Endometrial microvascular endothelial cells (primary cell): Measurements from ENCODE around the gene SAMHD1. TPM values are rescaled to one million over a fixed set of nuclear protein-coding genes. Genes with fewer than 3 reads are reported as not detected.
"Not testable (repeated sequence)": the region's sequence is repeated elsewhere in the genome, so short reads cannot be mapped to it uniquely, and the experiment has no call there.

Experiments used
- in situ Hi-C: cut with HindIII; loops from 2 replicates; pipeline ENCODE4 v1.10.0; 2017; ENCODE audit warnings: low sequenced_read_pairs, low pct_unique_long_range_greater_than_20kb; ENCODE audit errors: inconsistent ontology term
- total RNA-seq: library from RNA; depleted of rRNA; stranded (reverse); fragments of >200 nt; gene quantifications from one replicate; pipeline ENCODE4 v1.2.3, GENCODE V29; 2015; ENCODE audit errors: inconsistent ontology term

Gene SAMHD1
- total RNA-seq, 1 donor from 2014 or later: 101 TPM

DNA sequence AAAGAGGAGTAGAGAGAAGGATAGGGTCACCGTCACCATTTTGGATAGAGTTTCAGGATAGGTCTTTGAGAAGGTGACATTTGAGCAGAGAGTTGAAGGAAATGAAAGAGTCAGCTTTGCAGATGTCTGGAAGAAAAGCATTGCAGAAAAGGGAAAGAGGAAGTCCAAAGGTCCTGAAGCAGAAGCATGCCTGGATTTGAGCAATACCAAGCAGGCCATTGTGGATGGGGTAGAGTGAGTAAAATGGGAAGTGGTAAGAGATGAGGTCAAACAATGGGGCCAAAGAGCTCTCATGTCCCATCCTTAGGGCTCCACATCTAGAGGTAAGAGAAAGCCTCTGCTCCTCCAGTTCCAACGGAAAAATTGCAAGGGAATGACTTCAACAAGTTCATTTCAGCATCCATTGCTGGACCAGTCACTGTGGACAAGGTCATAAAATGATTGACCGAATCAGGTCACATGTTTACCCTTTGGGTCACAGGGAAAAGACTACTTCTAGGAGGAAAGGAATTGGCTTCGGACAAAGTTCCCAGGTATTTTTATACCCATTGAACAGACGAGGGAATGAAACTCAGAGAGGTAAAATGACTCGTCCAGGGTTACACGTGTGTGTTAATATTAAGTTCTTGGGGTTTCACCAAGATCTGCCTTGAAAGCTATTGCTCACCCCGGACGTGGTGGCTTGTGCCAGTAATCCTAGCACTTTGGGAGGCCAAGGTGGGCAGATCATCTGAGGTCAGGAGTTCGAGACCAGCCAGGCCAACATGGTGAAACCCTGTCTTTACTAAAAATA, 6.6 kb upstream of the SAMHD1 start:
- in situ Hi-C loops: no loop called here

DNA sequence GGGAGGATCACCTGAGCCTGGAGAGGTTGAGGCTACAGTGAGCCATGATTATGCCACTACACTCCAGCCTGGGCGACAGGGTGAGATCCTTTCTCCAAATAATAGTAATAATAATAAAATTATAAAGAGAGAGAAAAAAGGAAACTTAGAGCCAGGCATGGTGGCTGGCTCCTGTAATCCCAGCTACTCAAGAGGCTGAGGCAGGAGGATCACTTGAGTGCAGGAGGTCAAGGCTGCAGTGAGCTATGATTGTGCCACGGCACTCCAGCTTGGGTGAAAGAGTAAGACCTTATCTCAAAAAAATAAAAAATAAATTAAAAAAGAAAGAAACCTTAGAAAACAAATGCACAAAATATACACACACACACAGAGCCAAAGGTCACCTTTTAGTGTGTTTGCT, 5.2 kb upstream of the SAMHD1 start:
- in situ Hi-C loops: no loop called here

DNA sequence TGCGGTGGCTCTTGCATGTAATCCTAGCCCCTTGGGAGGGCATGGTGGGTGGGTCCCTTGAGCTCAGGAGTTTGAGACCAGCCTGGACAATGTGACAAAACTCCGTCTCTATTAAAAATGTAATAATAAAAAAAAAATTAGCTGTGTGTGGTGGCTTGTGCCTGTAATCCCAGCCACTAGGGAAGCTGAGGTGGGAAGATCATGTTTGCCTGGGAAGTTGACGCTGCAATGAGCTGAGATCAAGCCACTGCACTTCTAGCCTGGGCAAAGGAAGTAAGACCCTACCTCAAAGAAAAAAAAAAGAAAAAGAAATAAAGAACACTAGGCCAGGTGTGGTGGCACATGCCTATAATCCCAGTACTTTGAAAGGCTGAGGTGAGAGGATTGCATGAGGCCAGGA, 4.5 kb upstream of the SAMHD1 start:
- in situ Hi-C loops: no loop called here

DNA sequence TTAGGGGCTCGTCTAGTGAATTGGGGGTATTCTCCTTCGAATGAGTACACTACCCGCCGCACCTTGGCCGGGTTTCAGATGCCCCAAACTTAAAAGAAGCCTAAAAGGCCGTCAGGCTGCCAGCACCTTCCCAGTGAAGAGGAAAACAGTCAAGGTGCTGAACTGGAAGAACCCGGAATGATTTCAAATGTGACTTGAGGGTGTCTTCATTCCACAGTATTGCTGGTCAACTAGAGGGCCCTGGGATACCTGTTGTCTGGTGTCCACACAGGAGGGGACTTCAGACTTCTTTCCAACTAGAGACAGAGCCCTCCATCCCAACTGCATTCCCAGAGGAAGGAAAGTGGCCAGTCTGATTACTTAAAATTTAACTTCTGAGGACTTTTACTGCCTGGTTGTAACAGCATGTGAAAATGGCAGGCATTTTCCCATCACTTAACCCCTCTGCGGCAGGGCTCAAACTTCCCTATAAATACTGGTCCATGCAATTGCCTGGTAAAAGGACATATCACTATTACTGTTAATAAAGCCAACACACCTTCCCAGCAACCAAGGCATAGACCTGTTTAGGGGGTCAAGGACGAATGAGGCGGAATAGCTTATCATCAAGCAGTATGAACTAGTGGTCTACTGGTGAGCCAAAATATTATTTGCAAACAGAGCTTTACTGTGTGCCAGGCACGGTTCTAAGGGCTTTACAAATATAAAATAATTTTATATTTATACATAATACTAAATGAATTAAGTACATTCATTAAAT, 651 bp upstream of the SAMHD1 start:
- in situ Hi-C loops: no loop called here

DNA sequence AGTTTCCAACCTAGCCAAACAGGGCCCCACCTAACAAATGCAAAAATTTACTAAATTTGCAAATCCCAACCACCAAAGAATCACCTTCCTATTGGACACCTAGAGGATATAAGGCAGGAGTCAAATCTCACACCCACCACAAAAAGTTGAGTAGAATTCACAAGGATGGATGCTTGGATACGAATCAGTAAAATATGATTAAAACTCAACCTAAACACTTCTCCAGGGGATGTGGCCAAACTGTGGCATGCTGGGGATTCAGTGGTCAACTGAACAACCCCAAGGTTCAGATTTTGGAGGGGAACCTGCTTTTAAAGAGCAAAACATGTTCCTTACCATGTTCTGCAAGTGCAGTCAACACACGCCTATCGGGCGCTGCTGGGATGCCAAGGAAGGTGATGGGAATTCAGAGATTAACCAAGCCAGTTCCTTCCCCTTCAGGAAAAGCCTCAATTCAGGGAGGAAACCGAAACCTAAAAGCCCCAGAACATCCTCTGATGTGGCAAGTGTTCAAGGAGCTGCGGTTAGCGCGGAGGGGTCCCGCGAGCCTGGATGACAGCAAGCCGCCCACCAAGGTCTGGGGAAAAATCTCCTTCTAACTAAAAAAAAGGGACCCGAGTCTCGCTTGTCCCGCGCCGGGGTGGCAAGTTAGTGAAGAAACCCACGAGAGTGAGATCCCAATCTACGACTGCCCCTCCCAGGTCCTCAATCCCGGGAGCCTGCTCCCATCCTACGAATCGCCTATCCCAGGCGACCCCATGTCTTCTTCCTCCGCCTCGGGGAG, 902 bp downstream of the SAMHD1 start:
- in situ Hi-C loops: no loop called here

DNA sequence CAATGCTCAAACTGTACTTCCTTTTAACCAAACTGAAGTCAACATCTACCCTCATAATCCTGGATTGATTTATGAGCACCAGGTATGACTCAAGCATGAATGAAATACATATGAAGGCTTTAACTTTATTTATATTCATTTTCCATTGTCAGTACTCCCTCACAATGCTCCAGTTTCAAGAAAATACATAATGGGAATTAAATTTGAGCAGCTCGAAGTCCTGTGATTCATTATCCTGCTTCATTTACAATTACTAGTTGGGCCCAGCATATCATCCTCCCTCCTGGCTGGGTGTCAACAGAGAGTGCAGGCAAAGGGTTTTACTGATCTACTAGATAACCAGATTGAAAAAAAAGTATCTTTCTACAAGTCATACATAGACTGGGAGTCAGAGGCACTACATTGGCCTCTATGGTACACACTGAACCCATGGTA, 10.1 kb downstream of the SAMHD1 start:
- in situ Hi-C loops: no loop called here

DNA sequence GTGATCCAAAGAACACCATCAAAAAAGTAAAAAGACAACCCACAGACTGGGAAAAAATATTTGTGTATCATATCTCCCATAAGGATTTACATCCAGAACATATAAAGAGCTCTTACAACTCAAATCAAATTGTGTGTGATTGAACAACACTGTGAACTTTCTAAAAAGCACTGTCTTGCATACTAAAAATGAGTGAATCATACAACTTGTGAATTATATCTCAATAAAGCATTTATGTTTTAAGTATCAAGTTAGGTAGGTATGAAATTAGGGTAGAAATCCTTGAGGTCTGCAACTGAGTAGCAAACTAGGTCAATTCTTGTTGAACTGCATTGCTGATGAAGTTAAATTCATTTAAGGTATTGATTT, 14.1 kb downstream of the SAMHD1 start:
- in situ Hi-C loops: no loop called here

DNA sequence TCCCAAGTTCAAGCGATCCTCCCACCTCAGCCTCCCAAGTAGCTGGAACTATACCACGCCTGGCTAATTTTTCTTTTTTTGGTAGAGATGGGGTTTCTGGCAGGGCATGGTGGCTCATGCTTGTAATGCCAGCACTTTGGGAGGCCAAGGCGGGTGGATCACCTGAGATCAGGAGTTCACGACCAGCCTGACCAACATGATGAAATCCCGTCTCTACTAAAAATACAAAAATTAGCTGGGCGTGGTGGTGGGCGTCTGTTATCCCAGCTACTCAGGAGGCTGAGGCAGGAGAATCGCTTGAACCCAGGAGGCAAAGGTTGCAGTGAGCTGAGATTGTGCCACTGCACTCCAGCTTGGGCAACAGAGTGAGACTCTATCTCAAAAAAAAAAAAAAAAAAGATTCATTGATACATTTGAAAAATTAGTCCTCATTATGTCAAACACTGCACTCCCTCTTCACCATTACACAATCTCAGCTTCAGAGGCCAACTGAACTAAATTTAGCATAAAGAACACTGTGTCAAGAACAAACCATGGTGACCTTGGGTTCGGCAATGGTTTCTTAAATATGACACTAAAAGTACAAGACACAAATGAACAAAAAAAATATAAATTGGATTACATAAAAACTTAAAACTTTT, 14.6 kb downstream of the SAMHD1 start:
- in situ Hi-C loops: not testable (repeated sequence)

DNA sequence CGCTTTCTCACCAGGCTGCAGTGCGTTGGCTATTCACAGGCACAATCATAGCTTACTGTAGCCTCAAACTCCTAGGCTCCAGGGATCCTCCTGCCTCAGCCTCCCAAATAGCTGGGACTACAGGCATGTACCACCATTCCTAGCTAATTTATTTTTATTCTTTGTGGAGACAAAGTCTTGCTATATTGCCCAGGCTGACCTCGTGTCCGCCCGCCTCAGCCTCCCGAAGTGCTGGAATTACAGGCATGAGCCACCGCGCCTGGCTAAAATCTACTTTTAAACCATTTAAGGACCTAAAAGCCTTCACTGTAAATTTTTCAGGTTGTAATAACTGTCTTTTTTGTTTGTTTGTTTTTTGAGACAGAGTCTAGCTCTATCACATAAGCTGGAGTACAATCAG, 15.2 kb downstream of the SAMHD1 start:
- in situ Hi-C loops: no loop called here

DNA sequence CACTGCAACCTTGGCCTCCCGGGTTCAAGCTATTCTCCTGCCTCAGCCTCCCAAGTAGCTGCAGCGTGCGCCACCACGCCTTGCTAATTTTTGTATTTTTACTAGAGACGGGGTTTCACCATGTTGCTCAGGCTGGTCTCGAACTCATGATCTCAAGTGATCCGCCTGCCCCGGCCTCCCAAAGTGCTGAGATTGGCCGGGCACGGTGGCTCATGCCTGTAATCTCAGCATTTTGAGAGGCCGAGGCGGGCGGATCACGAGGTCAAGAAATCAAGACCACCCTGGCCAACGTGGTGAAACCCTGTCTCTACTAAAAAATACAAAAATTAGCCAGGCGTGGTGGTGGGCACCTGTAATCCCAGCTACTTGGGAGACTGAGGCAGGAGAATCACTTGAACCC, 17.9 kb downstream of the SAMHD1 start:
- in situ Hi-C loops: not testable (repeated sequence)

DNA sequence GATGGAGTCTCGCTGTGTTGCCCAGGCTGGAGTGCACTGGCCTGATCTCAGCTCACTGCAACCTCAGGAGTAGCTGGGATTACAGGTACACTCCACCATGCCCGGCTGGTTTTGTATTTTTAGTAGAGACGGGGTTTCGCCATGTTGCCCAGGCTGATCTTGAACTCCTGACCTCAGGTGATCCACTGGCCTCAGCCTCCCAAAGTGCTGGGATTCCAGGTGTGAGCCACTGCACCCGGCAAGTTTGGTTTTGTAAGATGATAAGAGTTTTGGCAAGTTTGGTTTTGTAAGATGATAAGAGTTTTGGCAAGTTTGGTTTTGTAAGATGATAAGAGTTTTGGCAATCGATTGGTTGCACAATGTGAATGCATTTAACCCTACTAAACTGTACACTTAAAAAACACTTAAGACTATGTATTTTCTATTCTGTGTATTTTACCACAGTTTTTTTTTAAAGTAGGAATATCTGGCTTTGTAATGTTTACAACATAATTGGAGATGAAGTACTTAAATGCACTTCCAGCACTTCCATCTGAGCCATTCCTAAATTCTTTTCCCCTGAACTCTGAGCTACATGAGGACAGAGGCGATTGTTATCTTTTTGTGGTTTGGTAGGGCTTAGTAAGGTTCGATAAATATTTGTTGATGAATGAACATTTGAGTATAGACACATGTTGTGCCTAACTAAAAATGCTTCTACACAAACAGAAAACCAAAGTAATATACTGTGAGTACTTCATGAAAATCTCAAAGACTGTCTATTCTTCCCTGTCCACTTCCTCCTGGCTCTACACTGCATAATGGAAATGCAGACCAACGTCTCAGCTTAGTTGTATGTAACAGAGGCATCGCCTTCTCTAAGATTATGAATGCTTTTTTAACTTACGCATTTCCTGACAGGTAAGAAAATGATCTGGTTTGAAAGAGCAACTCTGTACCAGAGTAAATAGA, 18.8 kb downstream of the SAMHD1 start:
- in situ Hi-C loops: no loop called here

DNA sequence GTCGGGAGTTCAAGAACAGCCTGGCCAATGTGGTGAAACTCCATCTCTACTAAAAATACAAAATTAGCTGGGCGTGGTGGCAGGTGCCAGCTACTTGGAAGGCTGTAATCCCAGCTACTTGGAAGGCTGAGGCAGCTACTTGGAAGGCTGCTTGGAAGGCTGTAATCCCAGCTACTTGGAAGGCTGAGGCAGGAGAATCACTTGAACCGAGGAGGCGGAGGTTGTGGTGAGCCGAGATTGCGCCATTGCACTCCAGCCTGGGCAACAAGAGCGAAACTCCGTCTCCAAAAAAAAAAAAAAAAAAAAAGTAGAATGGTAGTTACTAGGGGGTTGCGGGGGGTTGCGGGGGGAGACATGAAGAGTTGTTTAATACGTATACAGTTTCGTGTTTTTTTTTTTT, 19.4 kb downstream of the SAMHD1 start:
- in situ Hi-C loops: not testable (repeated sequence)

DNA sequence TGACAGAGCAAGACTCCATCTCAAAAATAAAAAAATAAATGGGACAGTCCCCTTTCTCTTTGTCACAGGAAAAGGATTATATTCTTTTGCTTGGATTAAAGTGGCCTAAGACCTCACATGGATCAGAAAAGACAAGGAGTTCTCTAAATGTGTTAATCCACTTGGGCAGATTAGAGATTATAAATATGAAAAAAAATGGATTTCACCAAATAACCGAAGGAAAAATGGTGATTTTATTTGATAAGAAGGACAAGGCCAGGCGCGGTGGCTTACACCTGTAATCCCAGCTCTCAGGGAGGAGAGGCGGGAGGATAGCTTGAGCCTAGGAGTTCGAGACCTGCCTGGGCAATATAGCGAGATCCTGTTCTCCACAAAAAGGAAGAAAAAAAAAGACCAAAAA, 21.8 kb downstream of the SAMHD1 start:
- in situ Hi-C loops: no loop called here

DNA sequence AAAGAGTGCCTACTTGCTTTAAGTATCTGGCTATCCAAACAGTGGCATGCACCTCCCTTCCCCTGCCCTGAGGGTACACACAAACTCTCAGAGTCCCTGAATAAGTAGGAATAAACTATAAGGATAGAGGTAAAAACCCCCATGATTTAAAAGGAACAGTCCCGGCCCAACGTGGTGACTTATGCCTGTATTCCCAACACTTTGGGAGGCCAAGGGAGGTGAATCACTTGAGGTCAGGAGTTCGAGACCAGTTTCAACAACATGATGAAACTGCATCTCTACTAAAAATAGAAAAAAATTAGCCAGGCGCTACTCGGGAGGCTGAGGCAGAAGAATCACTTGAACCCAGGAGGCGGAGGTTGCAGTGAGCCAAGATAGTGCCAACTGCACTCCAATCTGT, 22.2 kb downstream of the SAMHD1 start:
- in situ Hi-C loops: no loop called here

DNA sequence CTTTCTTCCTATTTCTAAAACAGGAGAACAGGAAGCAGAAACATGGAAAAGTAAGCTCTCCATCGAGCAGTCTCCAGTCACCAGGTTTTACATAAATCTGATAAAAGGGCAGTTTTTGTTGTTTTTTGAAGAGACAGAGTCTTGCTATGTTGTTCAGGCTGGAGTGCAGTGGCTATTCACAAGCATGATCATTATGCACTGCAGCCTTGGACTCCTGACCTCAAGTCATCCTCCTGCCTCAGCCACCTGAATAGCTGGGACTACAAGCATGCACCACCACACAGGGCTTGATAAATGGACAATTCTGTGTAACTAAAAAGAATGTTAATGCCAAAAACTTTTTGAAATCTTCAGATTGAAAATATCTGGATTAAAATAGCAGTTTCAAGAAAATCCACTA, 23.8 kb downstream of the SAMHD1 start:
- in situ Hi-C loops: no loop called here

DNA sequence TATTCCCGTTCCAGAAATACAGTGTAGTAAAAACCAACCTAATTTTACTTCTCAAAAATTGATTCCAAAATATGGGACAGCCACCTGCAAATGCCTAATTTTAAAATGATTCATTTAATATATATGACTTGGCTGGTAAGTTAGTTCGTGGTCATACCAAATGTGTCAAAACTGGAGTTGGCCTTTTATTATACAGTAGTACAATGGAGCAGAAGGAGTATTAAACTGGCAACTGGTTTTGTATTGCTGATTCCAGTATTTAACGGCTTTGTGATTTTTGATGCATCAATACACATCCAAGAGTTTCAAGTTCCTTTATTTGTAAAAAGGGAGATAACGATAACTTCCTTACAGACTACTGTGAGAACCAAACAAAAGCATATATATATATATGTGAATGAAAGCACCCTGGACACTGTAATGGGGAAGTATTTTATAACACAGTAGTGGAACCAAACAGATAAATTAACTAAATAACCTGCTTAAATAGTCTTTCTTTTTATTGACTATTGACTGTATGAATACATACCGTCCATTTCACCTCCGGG, 24.8 kb downstream of the SAMHD1 start:
- in situ Hi-C loops: no loop called here

DNA sequence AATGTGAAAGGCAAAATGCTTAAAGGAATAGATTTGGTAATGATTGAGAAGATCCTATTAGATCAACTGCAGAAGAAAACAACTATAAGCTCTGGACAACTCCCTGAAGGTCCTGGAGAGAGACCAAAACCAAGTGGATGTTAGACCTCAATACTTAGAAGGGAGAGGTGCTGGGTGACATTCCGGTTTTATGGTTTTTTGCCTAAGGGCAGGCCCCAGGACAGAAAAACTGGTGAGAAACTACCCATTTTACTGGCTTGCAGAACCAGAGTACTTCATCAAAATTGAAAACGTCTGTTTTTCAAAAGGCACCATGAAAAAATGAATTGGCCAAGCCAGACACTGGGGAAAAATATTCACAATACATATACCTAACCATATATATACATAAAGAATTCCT, 26.3 kb downstream of the SAMHD1 start:
- in situ Hi-C loops: no loop called here
